Activated CD4-positive, alpha-beta T cell treated with anti-CD3 and anti-CD28 coated beads for 24 hours (primary cell): ENCODE results near the gene DAB2IP.

Experiments
- DNase-seq, 2 donors: peaks; one replicate each; pipeline ENCODE4 v3.0.0-alpha.2; 2020; ENCODE audit warnings: low read depth in 2 of 2

The DAB2IP gene

GRCh38 chr9:121701736-121702261 is 50.4 kb downstream of the DAB2IP start:
- no peak for DNase-seq

GRCh38 chr9:121703014-121703734 is 51.7 kb downstream of the DAB2IP start:
- DNase-seq, result no peak

GRCh38 chr9:121704281-121704680 is 52.8 kb downstream of the DAB2IP start:
- no peak for DNase-seq

- no peak for DNase-seq
These were observed 54.8 kb downstream of the DAB2IP start for GRCh38 chr9:121706149-121706750.

GRCh38 chr9:121707477-121708424 is 56.3 kb downstream of the DAB2IP start:
- no peak for DNase-seq

- no peak for DNase-seq
These were observed 57.5 kb downstream of the DAB2IP start for GRCh38 chr9:121708768-121709488.

- DNase-seq, result no peak
These were observed 58.4 kb downstream of the DAB2IP start for GRCh38 chr9:121709798-121710197.

GRCh38 chr9:121711281-121711680 is 59.8 kb downstream of the DAB2IP start:
- no peak for DNase-seq

- no peak for DNase-seq
These were observed 60.4 kb downstream of the DAB2IP start for GRCh38 chr9:121711797-121712196.

- DNase-seq, result no peak
These were observed 62.1 kb downstream of the DAB2IP start for GRCh38 chr9:121713400-121714070.

GRCh38 chr9:121714075-121714705 is 62.8 kb downstream of the DAB2IP start:
- DNase-seq, result no peak

GRCh38 chr9:121714873-121715272 is 63.4 kb downstream of the DAB2IP start:
- DNase-seq, result no peak

- no peak for DNase-seq
These were observed 65.9 kb downstream of the DAB2IP start for GRCh38 chr9:121717141-121717991.

- no peak for DNase-seq
These were observed 66.7 kb downstream of the DAB2IP start for GRCh38 chr9:121718084-121718483.

GRCh38 chr9:121718501-121718900 is 67.1 kb downstream of the DAB2IP start:
- DNase-seq, result no peak

- DNase-seq, result no peak
These were observed 69.0 kb downstream of the DAB2IP start for GRCh38 chr9:121720311-121721057.

GRCh38 chr9:121721058-121721350 is 69.6 kb downstream of the DAB2IP start:
- DNase-seq, result no peak

GRCh38 chr9:121721770-121722169 is 70.3 kb downstream of the DAB2IP start:
- DNase-seq, result no peak
